ENCODE data around the gene SLIT3.

Gene SLIT3

DNA sequence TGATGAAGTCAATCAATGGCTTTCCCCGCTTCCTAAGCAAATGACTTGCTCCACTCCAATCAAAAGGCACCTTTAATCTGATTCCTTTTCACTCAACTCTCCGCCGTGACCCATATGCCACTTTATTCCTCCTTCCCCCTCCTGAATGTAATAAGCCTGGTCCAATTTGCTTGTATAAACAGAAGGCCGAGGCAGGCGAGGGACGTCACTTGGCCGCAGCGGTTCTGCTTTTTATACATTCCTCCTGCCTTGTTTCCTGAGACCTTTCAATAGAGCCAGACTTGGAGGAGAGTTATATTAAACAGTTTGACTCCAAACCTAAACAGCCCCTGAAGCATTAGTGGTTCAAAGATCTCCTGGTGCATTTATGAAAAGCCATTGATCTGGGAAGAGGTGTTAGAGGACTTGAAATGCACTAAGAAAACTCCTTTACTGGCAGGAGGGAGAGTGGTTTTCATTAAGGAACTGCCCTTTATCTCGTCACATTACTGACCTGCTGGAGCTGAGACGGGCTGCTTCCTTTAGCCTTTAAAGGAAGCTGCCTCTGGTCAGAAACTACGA is 273.4 kb downstream of the SLIT3 start:
- Histone ChIP-seq H3K9me3 (ENCODE audit: insufficient read depth, low read length, severe bottlenecking) (no peaks in the 10 kb centered on the region), H3K27me3 (ENCODE audit: insufficient read depth, low read length, poor library complexity) (peaks cover 20% of the 10 kb centered on the region), H3K36me3 (ENCODE audit: insufficient read depth, low read length) (no peaks in the 10 kb centered on the region), H3K4me3 (ENCODE audit: low read depth in 1 of 2, low read length in 2 of 2) (no peak overlapping the region), H2AFZ (ENCODE audit: low read depth, low read length) (no peak overlapping the region), H3K27ac (ENCODE audit: low read length) (no peak overlapping the region), H3K4me1 (ENCODE audit: insufficient read depth, low read length) (no peaks in the 10 kb centered on the region), H4K20me1 (ENCODE audit: insufficient read depth, low read length) (no peaks in the 10 kb centered on the region), H3K9ac (ENCODE audit: low read depth, low read length) (no peak overlapping the region), H3K79me2 (ENCODE audit: insufficient read depth, low read length) (no peaks in the 10 kb centered on the region), H3K4me2 (ENCODE audit: insufficient read depth, low read length) (no peak overlapping the region)
- no peak for DNase-seq
- ATAC-seq (ENCODE audit: insufficient read depth, low read depth): no peak
- TF ChIP-seq, protein P1, sequence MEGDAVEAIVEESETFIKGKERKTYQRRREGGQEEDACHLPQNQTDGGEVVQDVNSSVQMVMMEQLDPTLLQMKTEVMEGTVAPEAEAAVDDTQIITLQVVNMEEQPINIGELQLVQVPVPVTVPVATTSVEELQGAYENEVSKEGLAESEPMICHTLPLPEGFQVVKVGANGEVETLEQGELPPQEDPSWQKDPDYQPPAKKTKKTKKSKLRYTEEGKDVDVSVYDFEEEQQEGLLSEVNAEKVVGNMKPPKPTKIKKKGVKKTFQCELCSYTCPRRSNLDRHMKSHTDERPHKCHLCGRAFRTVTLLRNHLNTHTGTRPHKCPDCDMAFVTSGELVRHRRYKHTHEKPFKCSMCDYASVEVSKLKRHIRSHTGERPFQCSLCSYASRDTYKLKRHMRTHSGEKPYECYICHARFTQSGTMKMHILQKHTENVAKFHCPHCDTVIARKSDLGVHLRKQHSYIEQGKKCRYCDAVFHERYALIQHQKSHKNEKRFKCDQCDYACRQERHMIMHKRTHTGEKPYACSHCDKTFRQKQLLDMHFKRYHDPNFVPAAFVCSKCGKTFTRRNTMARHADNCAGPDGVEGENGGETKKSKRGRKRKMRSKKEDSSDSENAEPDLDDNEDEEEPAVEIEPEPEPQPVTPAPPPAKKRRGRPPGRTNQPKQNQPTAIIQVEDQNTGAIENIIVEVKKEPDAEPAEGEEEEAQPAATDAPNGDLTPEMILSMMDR (IDR thresholded peaks at IDR 0.05; ENCODE audit: borderline replicate concordance, extremely low read depth, low read length, poor library complexity, severe bottlenecking): no peak
- TF ChIP-seq EZH2 (IDR thresholded peaks at IDR 0.05; ENCODE audit: borderline replicate concordance, low read depth, low read length, severe bottlenecking): no peak

DNA sequence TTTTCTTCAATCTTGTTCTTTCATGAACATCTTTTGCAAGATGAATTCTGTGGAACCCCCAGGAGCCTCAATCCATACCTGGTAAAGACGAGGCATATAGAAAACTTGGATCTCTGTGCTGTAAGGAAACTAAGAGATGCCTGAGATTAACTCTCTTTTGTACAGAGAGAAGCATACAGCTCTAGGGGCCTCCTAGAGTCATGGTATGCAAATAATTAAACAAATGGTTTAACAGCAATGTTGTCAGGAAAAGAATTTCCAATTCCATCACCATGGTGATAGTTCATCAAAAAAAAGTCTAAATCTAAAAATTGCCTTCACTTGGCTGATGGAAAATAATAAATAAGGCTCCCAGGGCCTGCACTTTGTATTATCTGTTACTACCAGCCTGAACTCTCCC is 275.4 kb downstream of the SLIT3 start:
- H3K79me2 ChIP-seq (ENCODE audit: insufficient read depth, low read length): no peaks in the 10 kb centered on the region
- no peak for ATAC-seq (ENCODE audit: insufficient read depth, low read depth)
- no peak overlapping the region for H3K4me2 ChIP-seq (ENCODE audit: insufficient read depth, low read length)
- H4K20me1 ChIP-seq (ENCODE audit: insufficient read depth, low read length): no peaks in the 10 kb centered on the region
- no peak overlapping the region for H3K27ac ChIP-seq (ENCODE audit: low read length)
- no peaks in the 10 kb centered on the region for H3K4me1 ChIP-seq (ENCODE audit: insufficient read depth, low read length)
- H2AFZ ChIP-seq (ENCODE audit: low read depth, low read length): no peak overlapping the region
- H3K9ac ChIP-seq (ENCODE audit: low read depth, low read length): no peak overlapping the region
- H3K9me3 ChIP-seq (ENCODE audit: insufficient read depth, low read length, severe bottlenecking): no peaks in the 10 kb centered on the region
- no peak overlapping the region for H3K4me3 ChIP-seq (ENCODE audit: low read depth in 1 of 2, low read length in 2 of 2)
- peaks cover 23% of the 10 kb centered on the region for H3K27me3 ChIP-seq (ENCODE audit: insufficient read depth, low read length, poor library complexity)
- no peaks in the 10 kb centered on the region for H3K36me3 ChIP-seq (ENCODE audit: insufficient read depth, low read length)
- no peak for TF ChIP-seq EZH2 (IDR thresholded peaks at IDR 0.05; ENCODE audit: borderline replicate concordance, low read depth, low read length, severe bottlenecking)
- TF ChIP-seq, protein P1 (IDR thresholded peaks at IDR 0.05; ENCODE audit: borderline replicate concordance, extremely low read depth, low read length, poor library complexity, severe bottlenecking): no peak
- DNase-seq: no peak

DNA sequence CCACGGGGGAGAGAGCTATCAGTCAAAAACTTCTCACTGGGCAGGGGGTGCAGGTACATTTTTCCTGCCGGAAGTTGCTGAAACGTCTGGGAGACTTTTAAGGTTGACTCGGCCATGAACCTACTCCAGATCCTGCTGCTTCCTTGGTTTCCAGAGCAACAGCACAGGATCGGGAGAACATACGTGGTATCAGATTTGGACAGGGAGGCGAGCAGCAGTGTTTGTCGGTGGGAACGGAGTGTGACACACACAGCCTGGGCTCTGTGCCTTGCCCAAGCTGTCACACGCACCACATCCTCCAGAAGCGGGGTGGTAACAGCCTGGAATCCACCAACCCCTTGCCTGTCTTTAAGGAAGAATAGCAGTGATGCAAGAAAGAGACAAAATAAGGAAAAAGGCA is 276.5 kb downstream of the SLIT3 start:
- no peak for ATAC-seq (ENCODE audit: insufficient read depth, low read depth)
- TF ChIP-seq, protein P1 (IDR thresholded peaks at IDR 0.05; ENCODE audit: borderline replicate concordance, extremely low read depth, low read length, poor library complexity, severe bottlenecking): no peak
- TF ChIP-seq EZH2 (IDR thresholded peaks at IDR 0.05; ENCODE audit: borderline replicate concordance, low read depth, low read length, severe bottlenecking): no peak
- Histone ChIP-seq H2AFZ (ENCODE audit: low read depth, low read length) (no peak overlapping the region), H3K9me3 (ENCODE audit: insufficient read depth, low read length, severe bottlenecking) (no peaks in the 10 kb centered on the region), H4K20me1 (ENCODE audit: insufficient read depth, low read length) (no peaks in the 10 kb centered on the region), H3K9ac (ENCODE audit: low read depth, low read length) (no peak overlapping the region), H3K4me3 (ENCODE audit: low read depth in 1 of 2, low read length in 2 of 2) (no peak overlapping the region), H3K27me3 (ENCODE audit: insufficient read depth, low read length, poor library complexity) (peaks cover 26% of the 10 kb centered on the region), H3K4me2 (ENCODE audit: insufficient read depth, low read length) (no peak overlapping the region), H3K4me1 (ENCODE audit: insufficient read depth, low read length) (no peaks in the 10 kb centered on the region), H3K27ac (ENCODE audit: low read length) (no peak overlapping the region), H3K36me3 (ENCODE audit: insufficient read depth, low read length) (no peaks in the 10 kb centered on the region), H3K79me2 (ENCODE audit: insufficient read depth, low read length) (no peaks in the 10 kb centered on the region)
- DNase-seq: no peak

DNA sequence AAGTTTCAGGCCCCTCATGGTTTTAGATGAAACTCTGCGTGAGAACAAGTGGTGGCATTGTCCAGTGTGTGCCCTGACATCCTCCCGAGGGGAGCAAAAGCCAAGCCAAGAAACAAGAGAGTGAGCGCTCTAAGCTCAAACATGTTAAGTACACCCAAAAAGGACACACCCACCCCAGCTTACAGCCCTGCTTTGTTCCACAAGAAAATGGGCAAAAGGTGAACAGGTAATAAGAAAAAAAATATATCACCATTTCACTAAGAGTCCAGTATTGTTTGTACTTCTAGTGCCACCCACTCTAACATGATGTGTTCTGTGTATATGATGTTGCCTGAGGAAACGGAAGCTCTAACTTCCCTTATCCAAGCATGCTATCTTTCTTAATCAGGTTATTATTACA is 278.2 kb downstream of the SLIT3 start:
- Histone ChIP-seq H3K27me3 (ENCODE audit: insufficient read depth, low read length, poor library complexity) (peaks cover 26% of the 10 kb centered on the region), H3K4me3 (ENCODE audit: low read depth in 1 of 2, low read length in 2 of 2) (no peak overlapping the region), H3K9ac (ENCODE audit: low read depth, low read length) (no peak overlapping the region), H3K79me2 (ENCODE audit: insufficient read depth, low read length) (no peaks in the 10 kb centered on the region), H2AFZ (ENCODE audit: low read depth, low read length) (no peak overlapping the region), H3K4me1 (ENCODE audit: insufficient read depth, low read length) (no peaks in the 10 kb centered on the region), H3K27ac (ENCODE audit: low read length) (no peak overlapping the region), H4K20me1 (ENCODE audit: insufficient read depth, low read length) (no peaks in the 10 kb centered on the region), H3K4me2 (ENCODE audit: insufficient read depth, low read length) (no peak overlapping the region), H3K9me3 (ENCODE audit: insufficient read depth, low read length, severe bottlenecking) (no peaks in the 10 kb centered on the region), H3K36me3 (ENCODE audit: insufficient read depth, low read length) (no peaks in the 10 kb centered on the region)
- no peak for TF ChIP-seq EZH2 (IDR thresholded peaks at IDR 0.05; ENCODE audit: borderline replicate concordance, low read depth, low read length, severe bottlenecking)
- TF ChIP-seq, protein P1 (IDR thresholded peaks at IDR 0.05; ENCODE audit: borderline replicate concordance, extremely low read depth, low read length, poor library complexity, severe bottlenecking): no peak
- ATAC-seq (ENCODE audit: insufficient read depth, low read depth): no peak
- no peak for DNase-seq

Data from DND-41 (cell line).